Fibroblast of mammary gland (primary cell): ENCODE measurements around the gene EPN1.

Source experiments
- DNase-seq: peaks from one replicate; pipeline ENCODE4 v3.0.0-alpha.2; 2010; ENCODE audit warnings: low read depth
- H3K4me3 ChIP-seq: 2 replicates; pipeline ENCODE4 v1.5.1; 2011; ENCODE audit warnings: low read depth, mild to moderate bottlenecking, low read length, moderate library complexity; ENCODE audit not compliant: control insufficient read depth
- TF ChIP-seq, protein P1 (sequence below): conservative IDR thresholded peaks from 2 replicates; pipeline ENCODE4 v1.5.1; 2011; ENCODE audit warnings: low read depth, low read length, inconsistent platforms; ENCODE audit not compliant: control insufficient read depth, insufficient read depth

The EPN1 gene

GRCh38 chr19:55693336-55693974, 18.4 kb downstream of the EPN1 start:
- no peak for DNase-seq

DNA sequence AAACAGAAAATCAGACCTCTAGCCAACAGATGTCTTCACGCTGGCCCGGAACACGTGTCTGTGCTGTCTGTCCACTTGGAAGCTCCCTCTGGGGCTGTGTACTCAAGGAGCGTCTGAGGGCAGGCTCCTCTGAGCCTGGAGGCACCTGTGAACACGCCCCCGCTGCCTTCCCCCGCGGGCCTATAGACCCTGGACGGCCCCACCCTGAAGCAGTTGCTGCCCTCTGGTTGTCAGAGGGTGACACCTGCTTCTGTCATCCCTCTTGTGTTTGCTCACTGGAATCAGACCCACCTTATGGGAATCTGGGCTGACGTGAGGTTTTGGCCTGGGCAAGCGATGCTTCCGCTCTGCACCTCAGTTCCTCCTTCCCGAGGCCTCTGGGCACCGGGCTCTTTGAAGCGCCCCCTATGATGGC, 19.2 kb downstream of the EPN1 start:
- TF ChIP-seq, protein P1, sequence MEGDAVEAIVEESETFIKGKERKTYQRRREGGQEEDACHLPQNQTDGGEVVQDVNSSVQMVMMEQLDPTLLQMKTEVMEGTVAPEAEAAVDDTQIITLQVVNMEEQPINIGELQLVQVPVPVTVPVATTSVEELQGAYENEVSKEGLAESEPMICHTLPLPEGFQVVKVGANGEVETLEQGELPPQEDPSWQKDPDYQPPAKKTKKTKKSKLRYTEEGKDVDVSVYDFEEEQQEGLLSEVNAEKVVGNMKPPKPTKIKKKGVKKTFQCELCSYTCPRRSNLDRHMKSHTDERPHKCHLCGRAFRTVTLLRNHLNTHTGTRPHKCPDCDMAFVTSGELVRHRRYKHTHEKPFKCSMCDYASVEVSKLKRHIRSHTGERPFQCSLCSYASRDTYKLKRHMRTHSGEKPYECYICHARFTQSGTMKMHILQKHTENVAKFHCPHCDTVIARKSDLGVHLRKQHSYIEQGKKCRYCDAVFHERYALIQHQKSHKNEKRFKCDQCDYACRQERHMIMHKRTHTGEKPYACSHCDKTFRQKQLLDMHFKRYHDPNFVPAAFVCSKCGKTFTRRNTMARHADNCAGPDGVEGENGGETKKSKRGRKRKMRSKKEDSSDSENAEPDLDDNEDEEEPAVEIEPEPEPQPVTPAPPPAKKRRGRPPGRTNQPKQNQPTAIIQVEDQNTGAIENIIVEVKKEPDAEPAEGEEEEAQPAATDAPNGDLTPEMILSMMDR, result no peak
- no peak overlapping the region for H3K4me3 ChIP-seq
- no peak for DNase-seq

More at GRCh38 chr19:55693336-55693974, 18.4 kb downstream of the EPN1 start:
- no peak overlapping the region for H3K4me3 ChIP-seq
- TF ChIP-seq, protein P1, result no peak

GRCh38 chr19:55694656-55695491, 19.8 kb downstream of the EPN1 start:
- DNase-seq, result no peak
- no peak overlapping the region for H3K4me3 ChIP-seq
- TF ChIP-seq, protein P1, result no peak

GRCh38 chr19:55695511-55696290, 20.7 kb downstream of the EPN1 start:
- H3K4me3 ChIP-seq, result no peak overlapping the region
- TF ChIP-seq, protein P1, result no peak
- no peak for DNase-seq

DNA sequence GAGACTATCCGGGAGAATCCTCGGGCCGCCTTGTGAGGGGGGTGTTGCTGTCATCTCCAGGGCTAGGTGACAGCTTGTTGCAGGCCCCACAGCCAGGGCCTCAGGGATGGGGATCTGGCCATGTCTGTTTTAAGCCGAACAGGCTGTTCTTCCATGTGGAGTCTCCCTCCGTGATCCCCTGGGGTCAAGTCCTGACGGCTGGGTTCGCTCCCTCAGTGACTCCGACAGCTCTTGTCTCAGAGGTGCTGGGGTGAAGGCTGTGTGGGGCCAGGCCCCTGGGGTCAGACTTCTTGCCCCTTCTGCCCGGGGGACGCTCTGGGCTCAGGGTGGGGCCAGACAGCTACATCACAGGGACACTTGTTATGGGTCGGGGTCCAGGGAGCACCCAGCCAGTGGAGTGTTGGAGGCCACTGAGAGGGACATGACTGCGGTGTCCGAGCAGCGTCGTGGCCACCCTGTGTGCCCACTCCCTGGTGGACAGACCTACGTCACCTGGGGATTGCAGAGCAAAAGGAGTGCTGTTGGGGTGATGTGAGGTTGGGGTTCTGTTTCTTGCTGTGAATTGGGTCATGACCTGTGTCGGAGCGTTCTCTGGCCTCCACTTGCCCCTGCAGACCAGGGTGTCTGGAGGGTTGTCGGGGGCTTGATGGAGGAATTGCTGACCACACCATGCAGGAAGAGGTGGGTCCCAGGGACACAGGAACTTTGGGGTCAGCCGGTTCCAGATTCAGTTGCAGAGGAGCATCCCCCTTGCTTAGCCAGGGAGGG, 21.5 kb downstream of the EPN1 start:
- no peak overlapping the region for H3K4me3 ChIP-seq
- DNase-seq, result no peak
- TF ChIP-seq, protein P1, result no peak

DNA sequence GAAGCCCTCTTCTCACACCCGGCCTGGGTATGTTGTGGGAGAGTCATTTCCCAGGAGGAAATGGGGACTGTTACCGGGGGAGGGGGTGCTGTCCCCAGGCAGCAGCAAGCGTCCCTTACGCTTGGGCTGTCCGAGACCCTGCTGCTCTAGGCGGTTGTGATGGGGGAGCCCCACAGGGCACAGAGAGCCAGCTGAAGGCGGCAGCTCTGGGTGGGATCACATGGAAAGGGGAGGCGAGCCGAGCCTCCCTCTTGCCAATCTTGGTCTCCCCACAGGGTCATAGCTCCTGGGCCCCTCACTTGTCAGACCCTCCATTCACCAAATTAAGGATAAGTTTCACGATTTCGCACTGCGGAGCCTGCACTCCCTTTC, 22.0 kb downstream of the EPN1 start:
- DNase-seq, result no peak
- no peak overlapping the region for H3K4me3 ChIP-seq
- TF ChIP-seq, protein P1, result no peak
